ENCODE measurements around the gene SORCS2. TPM values are rescaled to one million over a fixed set of nuclear protein-coding genes. Genes with fewer than 3 reads are reported as not detected.

SORCS2 gene
- total RNA-seq, 1 donor from 2014 or later: 7.1 TPM

DNA sequence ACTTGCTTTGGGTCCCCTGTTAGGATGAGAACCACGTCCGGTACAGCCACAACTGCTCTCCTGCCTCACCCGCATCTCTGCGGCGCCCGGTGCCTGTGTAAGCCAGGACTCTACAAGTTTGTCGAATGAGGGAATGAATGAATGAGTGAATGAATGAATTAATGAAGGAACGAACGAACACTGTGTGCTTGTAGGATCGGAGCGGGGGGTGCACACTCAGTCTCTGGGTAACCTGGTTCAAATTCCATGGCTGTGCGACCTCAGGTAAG, 443.8 kb downstream of the SORCS2 start:
- TF ChIP-seq, protein P1, sequence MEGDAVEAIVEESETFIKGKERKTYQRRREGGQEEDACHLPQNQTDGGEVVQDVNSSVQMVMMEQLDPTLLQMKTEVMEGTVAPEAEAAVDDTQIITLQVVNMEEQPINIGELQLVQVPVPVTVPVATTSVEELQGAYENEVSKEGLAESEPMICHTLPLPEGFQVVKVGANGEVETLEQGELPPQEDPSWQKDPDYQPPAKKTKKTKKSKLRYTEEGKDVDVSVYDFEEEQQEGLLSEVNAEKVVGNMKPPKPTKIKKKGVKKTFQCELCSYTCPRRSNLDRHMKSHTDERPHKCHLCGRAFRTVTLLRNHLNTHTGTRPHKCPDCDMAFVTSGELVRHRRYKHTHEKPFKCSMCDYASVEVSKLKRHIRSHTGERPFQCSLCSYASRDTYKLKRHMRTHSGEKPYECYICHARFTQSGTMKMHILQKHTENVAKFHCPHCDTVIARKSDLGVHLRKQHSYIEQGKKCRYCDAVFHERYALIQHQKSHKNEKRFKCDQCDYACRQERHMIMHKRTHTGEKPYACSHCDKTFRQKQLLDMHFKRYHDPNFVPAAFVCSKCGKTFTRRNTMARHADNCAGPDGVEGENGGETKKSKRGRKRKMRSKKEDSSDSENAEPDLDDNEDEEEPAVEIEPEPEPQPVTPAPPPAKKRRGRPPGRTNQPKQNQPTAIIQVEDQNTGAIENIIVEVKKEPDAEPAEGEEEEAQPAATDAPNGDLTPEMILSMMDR (IDR thresholded peaks at IDR 0.05; ENCODE audit: unreplicated experiment): no peak
- Mint-ChIP-seq H3K9me3 (peaks cover under 1% of the 10 kb centered on the region), H3K36me3 (no peaks in the 10 kb centered on the region), H3K4me3 (no peak overlapping the region), H3K27ac (no peak overlapping the region), H3K27me3 (ENCODE audit: low read depth) (peaks cover 39% of the 10 kb centered on the region), H3K4me1 (peaks cover 2% of the 10 kb centered on the region)
- no peak for DNase-seq (ENCODE audit: low spot score in 2 of 2, unreplicated experiment in 2 of 2)

DNA sequence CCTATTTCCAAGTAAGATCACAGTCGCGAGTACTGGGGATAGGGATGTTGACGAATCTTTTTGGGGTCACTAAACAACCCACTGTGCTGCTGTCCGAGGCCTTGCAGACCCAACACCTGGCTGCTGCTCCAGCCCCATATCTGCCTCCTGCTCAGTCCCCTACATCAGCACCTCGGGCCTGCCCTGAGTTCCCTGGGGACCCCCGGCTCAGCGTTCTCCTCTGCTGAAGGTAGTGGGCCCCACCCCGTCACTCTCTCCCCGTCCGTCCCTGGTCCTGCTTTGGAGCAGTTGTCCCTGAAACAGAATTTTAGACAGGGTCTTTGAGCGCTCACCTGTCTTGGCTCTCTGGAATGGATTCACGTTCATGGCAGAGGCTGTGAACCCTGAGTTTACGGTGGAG, 444.8 kb downstream of the SORCS2 start:
- TF ChIP-seq, protein P1 (IDR thresholded peaks at IDR 0.05; ENCODE audit: unreplicated experiment): no peak
- no peaks in the 10 kb centered on the region for H3K36me3 Mint-ChIP-seq
- H3K4me3 Mint-ChIP-seq: no peak overlapping the region
- peaks cover 5% of the 10 kb centered on the region for H3K9me3 Mint-ChIP-seq
- peaks cover 2% of the 10 kb centered on the region for H3K4me1 Mint-ChIP-seq
- no peak for DNase-seq (ENCODE audit: low spot score in 2 of 2, unreplicated experiment in 2 of 2)
- peaks cover 42% of the 10 kb centered on the region for H3K27me3 Mint-ChIP-seq (ENCODE audit: low read depth)
- no peak overlapping the region for H3K27ac Mint-ChIP-seq

DNA sequence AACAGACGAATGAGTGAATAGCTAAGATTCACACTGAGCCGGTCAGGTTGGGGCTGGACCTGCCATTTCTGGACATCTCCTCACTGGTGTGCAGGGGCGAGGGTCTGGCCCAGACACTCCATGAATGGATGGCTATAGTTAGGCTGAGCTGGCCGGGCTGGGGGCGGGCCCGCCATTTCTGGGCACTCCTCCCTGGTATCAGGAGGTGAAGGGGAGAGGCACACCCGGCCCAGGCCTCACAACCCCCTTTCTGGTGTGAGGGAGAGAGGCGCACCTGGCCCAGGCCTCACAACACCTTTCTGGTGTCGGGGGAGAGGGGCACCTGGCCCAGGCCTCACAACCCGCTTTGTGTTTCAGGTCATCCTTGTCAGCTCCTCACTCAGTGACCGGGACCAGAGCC, 445.6 kb downstream of the SORCS2 start:
- TF ChIP-seq, protein P1 (IDR thresholded peaks at IDR 0.05; ENCODE audit: unreplicated experiment): no peak
- Mint-ChIP-seq H3K36me3 (no peaks in the 10 kb centered on the region), H3K27me3 (ENCODE audit: low read depth) (peaks cover 35% of the 10 kb centered on the region), H3K4me3 (no peak overlapping the region), H3K9me3 (peaks cover 5% of the 10 kb centered on the region), H3K27ac (no peak overlapping the region), H3K4me1 (peaks cover 3% of the 10 kb centered on the region)
- no peak for DNase-seq (ENCODE audit: low spot score in 2 of 2, unreplicated experiment in 2 of 2)

DNA sequence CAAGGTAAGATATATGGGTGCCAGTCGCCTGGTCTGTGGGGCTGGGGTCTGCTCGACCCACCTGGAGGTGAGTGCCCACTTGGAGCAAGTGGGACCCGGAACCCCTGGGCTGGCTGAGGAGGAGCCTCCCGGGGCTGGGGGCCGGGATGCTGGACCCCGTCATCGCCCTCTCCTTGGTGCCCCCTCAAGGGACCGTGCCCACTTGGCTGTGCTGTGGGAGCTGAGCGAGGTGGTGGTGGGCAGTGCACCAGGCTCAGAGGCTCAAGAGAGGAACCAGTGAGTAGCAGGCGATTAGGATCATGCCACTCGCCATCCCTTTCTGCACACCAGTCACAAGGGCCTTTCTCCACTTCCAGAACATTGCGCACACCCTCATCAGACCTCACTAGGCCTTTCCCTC, 446.2 kb downstream of the SORCS2 start:
- DNase-seq (ENCODE audit: low spot score in 2 of 2, unreplicated experiment in 2 of 2): no peak
- Mint-ChIP-seq H3K4me3 (no peak overlapping the region), H3K27ac (no peak overlapping the region), H3K9me3 (peaks cover 5% of the 10 kb centered on the region), H3K36me3 (no peaks in the 10 kb centered on the region), H3K4me1 (peaks cover 3% of the 10 kb centered on the region), H3K27me3 (ENCODE audit: low read depth) (peaks cover 31% of the 10 kb centered on the region)
- TF ChIP-seq, protein P1 (IDR thresholded peaks at IDR 0.05; ENCODE audit: unreplicated experiment): no peak

DNA sequence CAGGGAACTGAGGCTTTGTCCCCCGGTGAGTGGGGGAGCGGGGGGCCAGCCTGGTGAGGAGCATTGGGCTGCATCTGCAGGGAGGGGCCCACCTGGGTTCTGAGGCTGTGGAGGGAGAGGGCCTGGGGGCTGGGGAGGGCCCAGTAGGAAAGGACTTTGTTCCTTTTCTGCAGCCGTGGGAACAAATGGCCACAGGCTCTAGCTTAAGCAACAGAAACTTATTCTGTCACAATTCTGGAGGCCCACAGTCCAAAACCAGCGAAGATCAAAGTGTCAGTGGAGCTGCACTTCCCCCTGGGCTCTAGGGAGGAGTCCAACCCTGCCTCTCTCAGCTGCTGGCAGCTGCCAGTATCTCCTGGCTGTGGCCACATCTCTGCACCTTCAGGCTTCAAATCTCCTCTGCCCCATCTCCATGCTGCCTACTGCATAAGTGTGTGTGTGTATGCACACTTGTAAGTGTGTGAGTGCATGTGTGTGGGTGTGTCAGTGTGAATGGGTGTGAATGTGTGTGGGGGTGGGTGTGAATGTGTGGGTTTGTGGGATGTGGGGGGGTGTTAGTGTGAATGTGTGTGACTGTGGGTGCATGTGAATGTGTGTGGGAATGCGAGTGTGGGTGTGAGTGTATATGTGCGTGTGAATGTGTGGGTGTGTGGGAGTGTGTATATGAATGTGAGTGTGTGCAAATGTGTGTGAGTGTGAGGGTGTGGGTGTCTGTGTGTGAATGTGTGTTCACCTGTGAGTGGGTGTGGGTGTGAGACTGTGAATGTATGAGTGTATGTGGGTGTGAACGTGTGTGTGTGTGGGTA, 446.8 kb downstream of the SORCS2 start:
- no peak for DNase-seq (ENCODE audit: low spot score in 2 of 2, unreplicated experiment in 2 of 2)
- TF ChIP-seq, protein P1 (IDR thresholded peaks at IDR 0.05; ENCODE audit: unreplicated experiment): no peak
- H3K36me3 Mint-ChIP-seq: no peaks in the 10 kb centered on the region
- peaks cover 5% of the 10 kb centered on the region for H3K9me3 Mint-ChIP-seq
- peaks cover 24% of the 10 kb centered on the region for H3K27me3 Mint-ChIP-seq (ENCODE audit: low read depth)
- H3K4me3 Mint-ChIP-seq: no peak overlapping the region
- H3K27ac Mint-ChIP-seq: no peak overlapping the region
- peaks cover 3% of the 10 kb centered on the region for H3K4me1 Mint-ChIP-seq

Measured in mesothelial cell of epicardium (in vitro differentiated cells).